Vagina (tissue), 2 donors: ENCODE measurements around the gene LPIN2. TPM values are rescaled to one million over a fixed set of nuclear protein-coding genes. Genes with fewer than 3 reads are reported as not detected.
A peak's percentile ranks its signal among the peaks of the same experiment; 100 is the strongest.

ENCODE experiments used
- DNase-seq, 2 donors: peaks; one replicate each; pipeline ENCODE4 v3.0.0-alpha.2; 2017; ENCODE audit errors: extremely low spot score in 2 of 2
- H3K27ac ChIP-seq: fragments of 200-600 bp; sonication (generic); one replicate; pipeline ENCODE4 v1.5.1; 2019
- H3K27me3 ChIP-seq: fragments of 200-600 bp; sonication (generic); one replicate; pipeline ENCODE4 v1.5.1; 2019
- H3K36me3 ChIP-seq, 2 donors: fragments of 200-600 bp; sonication (generic); one replicate each; pipeline ENCODE4 v1.5.1; 2017 to 2019
- H3K4me1 ChIP-seq: fragments of 200-600 bp; sonication (generic); one replicate; pipeline ENCODE4 v1.5.1; 2019
- H3K4me3 ChIP-seq, 2 donors: fragments of 200-600 bp; sonication (generic); 1 replicate in 1 of 2; 2 replicates in 1 of 2; pipeline ENCODE4 v1.5.1; 2016 to 2019
- H3K9me3 ChIP-seq: fragments of 200-600 bp; sonication (generic); one replicate; pipeline ENCODE4 v1.5.1; 2019
- POLR2A ChIP-seq, 2 donors: fragments of 450-650 bp; IDR thresholded peaks; one replicate each; pipeline ENCODE4 v1.6.1; 2017; ENCODE audit warnings: antibody characterized with exemption in 2 of 2, mild to moderate bottlenecking in 2 of 2, moderate library complexity in 2 of 2
- POLR2AphosphoS5 ChIP-seq, 2 donors: sonication (generic); formaldehyde crosslinking; IDR thresholded peaks; one replicate each; pipeline ENCODE4 v1.9.0; 2017; ENCODE audit warnings: antibody characterized with exemption in 2 of 2, mild to moderate bottlenecking in 2 of 2, low read depth in 1 of 2; ENCODE audit not compliant: insufficient read depth in 1 of 2
- intact Hi-C: fragments of 100-400 bp; cut with DNase I; formaldehyde crosslinking; loops from one replicate; pipeline ENCODE4 v1.15.1; 2023
- total RNA-seq: library from RNA; depleted of rRNA; stranded (reverse); fragments of >200 nt; gene quantifications from one replicate; pipeline ENCODE4 v1.2.3, GENCODE V29; 2016
- TF ChIP-seq, protein P1 (sequence below), 3 experiments: fragments of 450-650 bp in 2 of 3; fragments of 200-600 bp in 1 of 3; sonication (generic) in 1 of 3; IDR thresholded peaks; one replicate each; pipeline ENCODE4 v1.5.1; 2017 to 2019; ENCODE audit warnings: antibody characterized with exemption in 3 of 3, mild to moderate bottlenecking in 2 of 3, moderate library complexity in 2 of 3

The LPIN2 gene
- total RNA-seq, 1 donor from 2014 or later = 19.4 TPM

DNA sequence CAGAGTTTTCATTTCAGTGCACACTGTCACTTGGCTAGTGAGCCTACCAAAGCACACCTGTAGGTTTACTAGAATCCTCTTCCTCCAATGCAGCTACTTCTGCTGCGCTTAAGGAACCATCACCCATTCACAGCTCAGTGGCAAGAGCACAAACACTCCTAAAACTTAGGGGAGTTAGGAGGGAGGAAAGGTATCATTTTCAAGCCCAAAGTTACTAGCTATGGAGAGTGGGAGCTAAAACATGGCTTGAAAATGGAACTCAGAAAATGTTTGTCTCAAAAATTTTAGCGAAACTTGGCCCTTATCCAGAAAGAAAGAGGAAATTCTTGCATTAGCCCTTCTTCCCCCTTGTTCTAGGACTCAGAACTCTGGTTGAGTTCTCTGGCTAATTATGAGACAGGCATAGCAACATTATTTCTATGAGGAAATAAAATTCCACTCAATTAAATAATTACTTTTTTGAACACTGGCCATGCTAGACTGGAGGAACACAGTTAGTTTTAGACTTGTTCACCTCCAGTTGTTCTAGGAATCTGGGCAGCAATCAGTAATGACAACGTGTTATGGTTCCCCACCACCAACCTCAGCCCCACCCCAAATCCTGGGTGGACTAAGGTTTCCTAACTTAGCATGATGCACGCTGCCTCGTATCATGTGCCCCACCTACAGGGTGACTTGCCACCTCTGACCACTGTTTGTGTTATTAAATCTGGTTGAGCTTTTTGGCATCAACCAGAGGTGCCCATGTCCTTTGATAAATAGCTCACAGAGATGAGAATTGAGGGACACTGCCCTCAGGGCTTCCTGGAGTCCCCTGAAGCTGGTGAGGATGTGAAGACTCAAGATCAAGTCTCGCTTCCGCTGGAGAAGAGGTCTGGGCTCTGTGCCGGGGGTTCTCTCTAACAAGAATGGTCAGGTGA lies 32.8 kb downstream of the LPIN2 start:
- peak overlapping the region; percentile 78 for H3K27ac ChIP-seq
- no peak overlapping the region for H3K4me3 ChIP-seq
- no peak for DNase-seq
- intact Hi-C loops = no loop called here
- no peaks in the 10 kb centered on the region for H3K36me3 ChIP-seq
- no peaks in the 10 kb centered on the region for H3K27me3 ChIP-seq
- TF ChIP-seq, protein P1, sequence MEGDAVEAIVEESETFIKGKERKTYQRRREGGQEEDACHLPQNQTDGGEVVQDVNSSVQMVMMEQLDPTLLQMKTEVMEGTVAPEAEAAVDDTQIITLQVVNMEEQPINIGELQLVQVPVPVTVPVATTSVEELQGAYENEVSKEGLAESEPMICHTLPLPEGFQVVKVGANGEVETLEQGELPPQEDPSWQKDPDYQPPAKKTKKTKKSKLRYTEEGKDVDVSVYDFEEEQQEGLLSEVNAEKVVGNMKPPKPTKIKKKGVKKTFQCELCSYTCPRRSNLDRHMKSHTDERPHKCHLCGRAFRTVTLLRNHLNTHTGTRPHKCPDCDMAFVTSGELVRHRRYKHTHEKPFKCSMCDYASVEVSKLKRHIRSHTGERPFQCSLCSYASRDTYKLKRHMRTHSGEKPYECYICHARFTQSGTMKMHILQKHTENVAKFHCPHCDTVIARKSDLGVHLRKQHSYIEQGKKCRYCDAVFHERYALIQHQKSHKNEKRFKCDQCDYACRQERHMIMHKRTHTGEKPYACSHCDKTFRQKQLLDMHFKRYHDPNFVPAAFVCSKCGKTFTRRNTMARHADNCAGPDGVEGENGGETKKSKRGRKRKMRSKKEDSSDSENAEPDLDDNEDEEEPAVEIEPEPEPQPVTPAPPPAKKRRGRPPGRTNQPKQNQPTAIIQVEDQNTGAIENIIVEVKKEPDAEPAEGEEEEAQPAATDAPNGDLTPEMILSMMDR (IDR thresholded peaks at IDR 0.05) = no peak
- no peak for TF ChIP-seq POLR2AphosphoS5 (IDR thresholded peaks at IDR 0.05; ENCODE audit: insufficient read depth in 1 of 2, low read depth in 1 of 2)
- no peak for TF ChIP-seq POLR2A (IDR thresholded peaks at IDR 0.05)
- H3K4me1 ChIP-seq = peaks cover 54% of the 10 kb centered on the region
- H3K9me3 ChIP-seq = no peaks in the 10 kb centered on the region

DNA sequence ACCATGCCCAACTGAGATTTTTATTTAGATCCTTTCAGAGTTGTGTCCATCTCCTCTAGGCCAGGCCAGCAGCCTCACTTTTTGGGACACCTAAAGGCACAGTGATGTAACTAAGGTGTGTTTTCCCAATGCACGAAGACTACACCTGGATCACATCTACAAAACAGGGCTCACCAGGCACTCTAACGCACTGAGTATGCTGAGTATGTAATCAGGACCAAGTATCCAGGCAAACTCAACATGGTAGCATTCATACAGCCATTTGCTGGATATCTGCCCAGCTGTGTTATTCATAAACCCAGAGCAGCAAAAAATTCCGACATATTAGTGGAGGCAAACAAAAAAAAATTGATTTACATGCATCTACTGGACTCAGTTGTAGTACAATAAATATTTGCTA lies 33.8 kb downstream of the LPIN2 start:
- peak overlapping the region; percentile 78 for H3K27ac ChIP-seq
- intact Hi-C loops = no loop called here
- TF ChIP-seq, protein P1 (IDR thresholded peaks at IDR 0.05) = no peak
- no peak for TF ChIP-seq POLR2A (IDR thresholded peaks at IDR 0.05)
- no peak for TF ChIP-seq POLR2AphosphoS5 (IDR thresholded peaks at IDR 0.05; ENCODE audit: insufficient read depth in 1 of 2, low read depth in 1 of 2)
- no peaks in the 10 kb centered on the region for H3K9me3 ChIP-seq
- no peaks in the 10 kb centered on the region for H3K36me3 ChIP-seq
- H3K4me3 ChIP-seq = no peak overlapping the region
- DNase-seq = no peak
- peaks cover 54% of the 10 kb centered on the region for H3K4me1 ChIP-seq
- H3K27me3 ChIP-seq = no peaks in the 10 kb centered on the region

DNA sequence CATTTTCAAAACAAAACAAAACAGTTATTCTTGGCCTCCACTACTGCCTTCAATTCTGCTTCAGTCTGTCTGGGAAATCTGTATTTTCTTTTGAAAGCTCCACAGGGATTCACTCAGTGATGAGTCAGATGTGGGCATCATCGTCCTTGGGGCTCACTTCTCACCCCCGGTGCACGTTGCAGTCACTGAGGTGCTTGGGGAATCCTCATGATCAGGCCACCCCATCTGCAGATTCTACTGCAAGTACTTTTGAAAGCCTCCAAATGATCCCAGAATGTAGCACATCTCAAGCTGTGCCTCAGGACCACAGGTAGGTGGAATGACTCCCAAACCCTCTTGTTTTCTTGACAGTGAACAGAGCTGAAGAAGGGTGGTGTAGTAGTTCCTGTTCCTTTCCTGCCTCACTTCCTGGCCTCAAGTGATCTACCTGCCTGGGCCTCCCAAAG lies 34.3 kb downstream of the LPIN2 start:
- no peak overlapping the region for H3K4me3 ChIP-seq

DNA sequence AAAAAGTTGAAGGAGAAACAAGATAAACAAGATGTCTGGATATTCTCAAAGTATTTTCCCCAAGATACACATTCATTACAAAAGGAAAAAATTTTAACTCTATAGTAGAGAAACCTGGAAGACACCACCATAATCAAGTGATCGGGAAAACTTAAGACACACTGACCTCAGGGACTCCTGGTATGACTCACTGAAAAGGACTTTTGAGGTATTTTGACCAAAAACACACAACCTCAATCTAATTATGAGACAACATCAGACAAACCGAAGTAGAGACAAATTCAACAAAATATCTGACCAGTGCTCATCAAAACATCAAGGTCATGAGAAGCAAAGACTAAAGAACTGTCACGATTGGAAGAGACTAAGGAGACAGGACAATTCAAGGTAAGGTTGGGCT lies 34.7 kb downstream of the LPIN2 start:
- Histone ChIP-seq H3K27me3 (no peaks in the 10 kb centered on the region), H3K4me3 (no peak overlapping the region), H3K36me3 (no peaks in the 10 kb centered on the region), H3K27ac (peak overlapping the region; percentile 78), H3K4me1 (peaks cover 54% of the 10 kb centered on the region), H3K9me3 (no peaks in the 10 kb centered on the region)
- TF ChIP-seq, protein P1 (IDR thresholded peaks at IDR 0.05) = no peak
- TF ChIP-seq POLR2AphosphoS5 (IDR thresholded peaks at IDR 0.05; ENCODE audit: insufficient read depth in 1 of 2, low read depth in 1 of 2) = no peak
- TF ChIP-seq POLR2A (IDR thresholded peaks at IDR 0.05) = no peak
- intact Hi-C loops = no loop called here
- no peak for DNase-seq

More for the DNA sequence above, 34.3 kb downstream of the LPIN2 start:
- Histone ChIP-seq H3K36me3 (no peaks in the 10 kb centered on the region), H3K4me1 (peaks cover 54% of the 10 kb centered on the region), H3K9me3 (no peaks in the 10 kb centered on the region), H3K27ac (peak overlapping the region; percentile 78), H3K27me3 (no peaks in the 10 kb centered on the region)
- no peak for DNase-seq
- TF ChIP-seq, protein P1 (IDR thresholded peaks at IDR 0.05) = no peak
- TF ChIP-seq POLR2AphosphoS5 (IDR thresholded peaks at IDR 0.05; ENCODE audit: insufficient read depth in 1 of 2, low read depth in 1 of 2) (no peak), POLR2A (IDR thresholded peaks at IDR 0.05) (no peak)
- intact Hi-C loops = no loop called here
